AG10803 (cell line): ENCODE data around the gene COX6A2.

Experiments
- DNase-seq: peaks from one replicate; pipeline ENCODE4 v3.0.0; 2010; ENCODE audit warnings: low read depth
- H3K4me3 ChIP-seq: 2 replicates; pipeline ENCODE4 v1.5.1; 2011; ENCODE audit warnings: mild to moderate bottlenecking, low read length, control low read depth
- TF ChIP-seq, protein P1 (sequence below): conservative IDR thresholded peaks from 2 replicates; pipeline ENCODE4 v1.5.1; 2011; ENCODE audit warnings: mild to moderate bottlenecking, low read length, control low read depth, inconsistent platforms

COX6A2 gene

DNA sequence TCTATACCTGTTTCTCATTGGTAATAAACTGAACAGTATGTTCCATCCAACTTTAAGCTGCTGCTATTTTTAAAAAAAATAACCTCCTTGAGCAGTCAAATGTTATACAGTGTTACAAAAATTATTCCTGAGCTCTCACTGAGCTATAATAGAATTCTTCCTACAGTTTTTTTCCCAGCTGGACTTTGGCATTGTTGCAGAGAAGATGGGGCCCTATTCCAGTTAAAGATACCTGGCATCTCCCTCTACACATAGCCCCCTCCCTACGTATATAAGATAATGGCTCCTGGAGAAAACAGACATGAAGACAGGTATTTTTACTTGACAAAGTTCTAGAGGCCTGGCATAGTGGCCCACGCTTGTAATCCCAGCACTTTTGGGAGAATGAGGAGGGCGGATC lies 1.6 kb upstream of the COX6A2 start:
- DNase-seq = no peak
- no peak overlapping the region for H3K4me3 ChIP-seq

DNA sequence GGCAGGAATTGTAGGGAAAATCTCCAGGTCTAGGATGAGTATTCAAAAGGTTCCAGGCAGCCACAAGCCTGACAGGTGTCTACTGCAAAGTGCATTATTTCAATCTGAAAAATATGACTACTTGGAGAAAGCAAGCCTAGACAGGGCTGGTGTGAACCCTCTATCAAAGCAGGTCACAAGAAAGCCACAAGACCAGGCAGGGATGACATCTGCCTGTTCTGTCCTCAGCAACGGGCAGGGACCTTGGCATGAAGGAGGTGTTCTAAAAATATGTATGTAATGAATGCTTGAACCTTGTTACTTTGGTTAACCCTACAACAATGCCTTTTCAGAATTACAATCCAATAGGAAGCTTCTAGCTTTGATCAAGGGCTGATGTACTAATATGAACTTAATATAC lies 1.2 kb upstream of the COX6A2 start:
- no peak overlapping the region for H3K4me3 ChIP-seq
- TF ChIP-seq, protein P1, sequence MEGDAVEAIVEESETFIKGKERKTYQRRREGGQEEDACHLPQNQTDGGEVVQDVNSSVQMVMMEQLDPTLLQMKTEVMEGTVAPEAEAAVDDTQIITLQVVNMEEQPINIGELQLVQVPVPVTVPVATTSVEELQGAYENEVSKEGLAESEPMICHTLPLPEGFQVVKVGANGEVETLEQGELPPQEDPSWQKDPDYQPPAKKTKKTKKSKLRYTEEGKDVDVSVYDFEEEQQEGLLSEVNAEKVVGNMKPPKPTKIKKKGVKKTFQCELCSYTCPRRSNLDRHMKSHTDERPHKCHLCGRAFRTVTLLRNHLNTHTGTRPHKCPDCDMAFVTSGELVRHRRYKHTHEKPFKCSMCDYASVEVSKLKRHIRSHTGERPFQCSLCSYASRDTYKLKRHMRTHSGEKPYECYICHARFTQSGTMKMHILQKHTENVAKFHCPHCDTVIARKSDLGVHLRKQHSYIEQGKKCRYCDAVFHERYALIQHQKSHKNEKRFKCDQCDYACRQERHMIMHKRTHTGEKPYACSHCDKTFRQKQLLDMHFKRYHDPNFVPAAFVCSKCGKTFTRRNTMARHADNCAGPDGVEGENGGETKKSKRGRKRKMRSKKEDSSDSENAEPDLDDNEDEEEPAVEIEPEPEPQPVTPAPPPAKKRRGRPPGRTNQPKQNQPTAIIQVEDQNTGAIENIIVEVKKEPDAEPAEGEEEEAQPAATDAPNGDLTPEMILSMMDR = no peak
- no peak for DNase-seq

More for the DNA sequence above, 1.6 kb upstream of the COX6A2 start:
- TF ChIP-seq, protein P1 = no peak

DNA sequence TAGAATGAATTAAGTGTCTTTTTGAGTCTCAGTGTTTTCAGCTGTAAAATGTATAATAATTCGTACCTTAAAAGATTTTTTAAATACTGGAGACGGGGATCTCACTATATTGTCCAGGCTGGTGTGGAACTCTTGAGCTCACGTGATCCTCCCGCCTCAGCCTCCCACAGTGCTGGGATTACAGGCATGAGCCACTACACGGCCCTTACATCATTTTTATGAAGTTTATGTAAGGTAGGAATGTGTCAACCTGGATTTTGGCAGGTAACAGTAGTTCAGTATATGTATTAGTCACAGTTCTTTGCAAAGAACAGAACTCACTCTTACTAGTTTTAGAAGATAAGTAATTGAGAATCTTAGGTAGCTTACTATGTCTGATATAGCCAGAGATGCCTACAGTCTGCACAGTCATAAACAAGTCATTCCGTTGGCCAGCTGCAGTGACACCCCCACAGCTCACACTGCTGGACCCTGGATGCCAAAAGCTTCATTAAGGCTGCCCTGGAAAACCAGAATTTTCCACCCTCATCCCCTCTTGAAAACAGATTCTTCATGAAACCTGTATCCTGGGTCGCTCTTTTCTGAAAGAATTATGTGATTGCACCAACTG lies 583 bp upstream of the COX6A2 start:
- H3K4me3 ChIP-seq = no peak overlapping the region
- no peak for DNase-seq
- TF ChIP-seq, protein P1 = no peak

DNA sequence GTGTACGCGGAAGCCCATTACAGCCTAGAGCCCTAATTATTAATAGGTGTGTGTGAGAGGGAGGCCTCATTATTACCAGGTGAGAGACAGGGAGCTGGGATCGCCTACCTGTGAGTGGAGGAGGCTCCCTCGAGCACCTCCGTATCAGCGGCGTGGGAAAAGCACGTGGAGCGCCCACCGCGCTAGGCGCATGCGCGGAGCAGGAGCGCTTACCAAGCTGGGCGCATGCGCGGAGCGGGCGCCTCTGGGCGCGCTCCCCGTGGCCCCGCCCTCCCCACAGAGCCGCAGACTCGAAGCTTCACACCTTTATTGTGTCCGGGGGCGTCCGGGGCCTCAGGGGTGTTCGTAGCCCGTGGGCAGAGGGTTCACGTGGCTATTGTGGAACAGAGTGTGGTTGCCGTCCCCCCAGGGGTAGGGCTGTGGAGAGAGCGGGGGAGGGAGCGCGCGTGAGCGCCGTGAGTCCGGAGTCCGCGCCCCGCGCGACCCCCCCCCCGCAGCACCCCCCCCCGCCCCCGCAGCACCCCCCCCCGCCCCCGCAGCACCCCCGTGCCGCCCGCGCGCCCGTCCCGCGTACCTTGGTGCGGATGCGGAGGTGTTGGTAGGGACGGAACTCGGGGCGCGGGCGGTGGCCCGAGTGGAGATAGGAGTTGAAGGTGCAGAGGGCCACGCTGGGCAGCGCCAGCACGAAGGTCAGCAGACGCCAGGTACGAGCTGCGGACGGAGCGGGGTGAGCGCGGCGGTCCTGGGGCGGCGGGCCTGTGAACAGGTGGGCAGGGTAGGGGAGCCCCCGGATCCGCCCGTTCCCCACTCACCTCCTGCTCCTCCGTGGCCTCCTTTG lies 500 bp downstream of the COX6A2 start:
- peak overlapping the region; percentile 42 for H3K4me3 ChIP-seq
- peak; percentile 23 for DNase-seq
- TF ChIP-seq, protein P1 = no peak

DNA sequence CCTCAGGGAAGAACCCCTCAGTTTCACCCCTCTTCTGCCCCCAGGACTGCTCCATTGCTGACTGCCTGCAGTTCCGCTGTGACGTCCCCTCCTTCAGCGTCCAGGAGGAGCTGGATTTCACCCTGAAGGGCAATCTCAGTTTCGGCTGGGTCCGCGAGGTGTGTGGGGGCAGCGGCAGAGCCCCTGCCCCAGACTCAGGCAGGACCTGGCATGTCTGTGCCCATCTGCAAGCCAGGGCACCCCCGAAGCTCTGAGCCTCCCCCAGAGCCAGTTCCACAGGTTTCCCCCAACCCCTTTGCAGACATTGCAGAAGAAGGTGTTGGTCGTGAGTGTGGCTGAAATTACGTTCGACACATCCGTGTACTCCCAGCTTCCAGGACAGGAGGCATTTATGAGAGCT lies 4.4 kb downstream of the COX6A2 start:
- no peak for DNase-seq
- H3K4me3 ChIP-seq = no peak overlapping the region
- TF ChIP-seq, protein P1 = no peak

DNA sequence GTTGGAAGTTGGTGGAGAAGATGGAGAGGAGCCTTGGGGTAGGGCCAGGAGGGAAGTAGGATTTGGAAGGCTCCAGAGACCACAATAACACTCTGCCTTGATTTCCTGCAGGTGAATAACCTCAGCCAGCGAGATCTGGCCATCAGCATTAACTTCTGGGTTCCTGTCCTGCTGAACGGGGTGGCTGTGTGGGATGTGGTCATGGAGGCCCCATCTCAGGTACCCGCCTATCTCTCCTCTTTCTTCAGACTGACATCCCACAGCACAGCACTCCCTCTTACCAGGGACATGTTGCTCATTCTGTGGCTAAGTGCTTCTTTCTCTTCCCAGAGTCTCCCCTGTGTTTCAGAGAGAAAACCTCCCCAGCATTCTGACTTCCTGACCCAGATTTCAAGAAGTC lies 4.9 kb downstream of the COX6A2 start:
- TF ChIP-seq, protein P1 = no peak
- no peak for DNase-seq
- no peak overlapping the region for H3K4me3 ChIP-seq

DNA sequence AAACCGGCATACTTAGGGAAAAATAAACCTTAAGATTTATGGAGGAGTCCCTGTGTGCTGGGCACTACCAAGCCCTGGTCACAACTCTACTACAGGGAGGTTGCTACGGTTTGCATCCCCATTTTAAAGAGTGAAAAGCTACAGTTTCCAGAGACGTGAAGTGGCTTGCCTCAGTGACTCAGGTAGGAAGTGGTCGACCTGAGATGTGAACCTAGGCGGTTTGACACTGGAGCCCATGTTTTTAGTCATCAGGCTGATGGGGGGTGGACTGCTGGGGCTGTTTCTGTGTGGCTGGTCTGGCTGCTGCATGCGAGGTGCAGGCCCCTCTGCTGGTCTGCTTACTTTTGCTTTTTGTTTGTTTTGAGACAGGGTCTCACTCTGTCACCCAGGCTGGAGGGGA lies 6.6 kb downstream of the COX6A2 start:
- TF ChIP-seq, protein P1 = no peak
- no peak for DNase-seq

More for the DNA sequence above, 6.6 kb downstream of the COX6A2 start:
- H3K4me3 ChIP-seq = no peak overlapping the region
